MM.1S (cell line): ENCODE data around the gene FOXA2.

Experiments
- DNase-seq: peaks from one replicate; pipeline ENCODE4 v3.0.0-alpha.2; 2015
- H2AFZ ChIP-seq: fragments of 300-600 bp; sonication (generic); 2 replicates; pipeline ENCODE4 v1.6.0; 2016; ENCODE audit warnings: antibody characterized with exemption, low read length
- H3F3A ChIP-seq: fragments of 300-600 bp; sonication (generic); 2 replicates; pipeline ENCODE4 v1.6.1; 2016; ENCODE audit warnings: mild to moderate bottlenecking, antibody characterized with exemption, low read length, moderate library complexity, mixed read lengths; ENCODE audit not compliant: insufficient read depth
- H3K27ac ChIP-seq: fragments of 300-600 bp; sonication (generic); 2 replicates; pipeline ENCODE4 v1.5.1; 2016; ENCODE audit warnings: mild to moderate bottlenecking, low read length
- H3K27me3 ChIP-seq: fragments of 300-600 bp; sonication (generic); replicated peaks from 2 replicates; pipeline ENCODE4 v1.6.0; 2016; ENCODE audit warnings: low read length; ENCODE audit not compliant: insufficient read depth
- H3K36me3 ChIP-seq: fragments of 300-600 bp; sonication (generic); replicated peaks from 2 replicates; pipeline ENCODE4 v1.6.1; 2016; ENCODE audit warnings: mild to moderate bottlenecking, low read length, mixed read lengths; ENCODE audit not compliant: insufficient read depth
- H3K4me1 ChIP-seq: fragments of 300-600 bp; sonication (generic); 2 replicates; pipeline ENCODE4 v1.6.1; 2016; ENCODE audit warnings: low read length, mixed read lengths
- H3K4me2 ChIP-seq: fragments of 300-600 bp; sonication (generic); 2 replicates; pipeline ENCODE4 v1.6.0; 2016; ENCODE audit warnings: low read depth, low read length
- H3K4me3 ChIP-seq: fragments of 300-600 bp; sonication (generic); 2 replicates; pipeline ENCODE4 v1.5.1; 2016; ENCODE audit warnings: low read length, mixed read lengths
- H3K79me2 ChIP-seq: fragments of 300-600 bp; sonication (generic); 2 replicates; pipeline ENCODE4 v1.6.1; 2016; ENCODE audit warnings: mixed run types, low read length, mixed read lengths
- H3K9ac ChIP-seq: fragments of 300-600 bp; sonication (generic); 2 replicates; pipeline ENCODE4 v1.6.1; 2016; ENCODE audit warnings: low read length, mixed read lengths
- H3K9me2 ChIP-seq: fragments of 300-600 bp; sonication (generic); replicated peaks from 2 replicates; pipeline ENCODE4 v1.6.1; 2016; ENCODE audit warnings: mild to moderate bottlenecking, low read length, mixed read lengths; ENCODE audit not compliant: insufficient read depth
- H3K9me3 ChIP-seq: fragments of 300-600 bp; sonication (generic); replicated peaks from 2 replicates; pipeline ENCODE4 v1.6.1; 2016; ENCODE audit warnings: mild to moderate bottlenecking, low read length, mixed read lengths; ENCODE audit not compliant: insufficient read depth
- H4K20me1 ChIP-seq: fragments of 300-600 bp; sonication (generic); 2 replicates; pipeline ENCODE4 v1.6.1; 2016; ENCODE audit warnings: mild to moderate bottlenecking, low read length, moderate library complexity, mixed read lengths; ENCODE audit not compliant: insufficient read depth
- EZH2 ChIP-seq: fragments of 300-600 bp; sonication (generic); optimal IDR thresholded peaks from 2 replicates; pipeline ENCODE3; 2017; ENCODE audit warnings: low read depth, mild to moderate bottlenecking, antibody characterized with exemption, low read length, mixed read lengths
- EZH2phosphoT487 ChIP-seq: fragments of 300-600 bp; sonication (generic); IDR thresholded peaks from 2 replicates; pipeline ENCODE4 v1.6.1; 2018; ENCODE audit warnings: antibody characterized with exemption, low read length
- TF ChIP-seq, protein P1 (sequence below): fragments of 300-600 bp; sonication (generic); IDR thresholded peaks from 2 replicates; pipeline ENCODE4 v1.5.1; 2016; ENCODE audit warnings: antibody characterized with exemption, low read length, mixed read lengths

The FOXA2 gene

DNA sequence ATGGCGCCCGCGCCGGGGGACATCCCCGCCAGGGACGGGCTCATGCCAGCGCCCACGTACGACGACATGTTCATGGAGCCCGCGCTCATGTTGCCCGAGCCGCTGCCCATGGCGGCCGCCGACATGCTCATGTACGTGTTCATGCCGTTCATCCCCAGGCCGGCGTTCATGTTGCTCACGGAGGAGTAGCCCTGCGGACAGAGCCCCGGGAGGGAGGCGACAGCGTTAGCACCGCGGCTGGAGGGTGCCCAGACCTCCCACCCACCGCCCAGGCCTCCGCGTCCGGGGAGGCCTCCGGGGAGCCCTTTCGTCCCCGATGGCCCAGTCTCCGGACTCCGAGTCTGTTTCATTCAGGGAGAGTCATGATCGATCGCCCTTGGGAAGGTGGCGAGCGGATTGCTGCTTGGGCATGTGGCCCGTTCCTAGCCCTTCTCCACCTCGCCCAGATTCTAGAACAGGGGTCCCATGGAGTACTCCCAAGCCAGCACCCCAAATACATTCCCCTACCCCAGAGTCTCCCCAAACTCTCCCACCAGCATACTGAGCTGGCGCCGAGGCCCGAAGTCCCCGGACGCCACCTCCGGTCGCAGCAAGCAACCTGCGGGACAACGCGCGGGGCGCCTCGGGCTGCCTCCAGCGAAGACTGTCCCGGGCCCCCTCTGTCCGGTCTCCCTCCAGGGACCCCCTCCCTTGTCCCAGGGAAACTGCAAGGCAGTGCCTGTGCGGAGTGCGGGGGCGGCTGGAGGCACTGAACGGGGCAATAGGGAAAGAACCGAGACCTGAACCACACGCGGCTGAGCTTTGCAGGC lies 1.2 kb downstream of the FOXA2 start:
- no peak overlapping the region for H3K9ac ChIP-seq
- no peaks in the 10 kb centered on the region for H3F3A ChIP-seq
- no peaks in the 10 kb centered on the region for H3K27me3 ChIP-seq
- H3K9me3 ChIP-seq: no peaks in the 10 kb centered on the region
- no peak overlapping the region for H3K4me2 ChIP-seq
- no peaks in the 10 kb centered on the region for H3K36me3 ChIP-seq
- H2AFZ ChIP-seq: no peak overlapping the region
- H4K20me1 ChIP-seq: no peaks in the 10 kb centered on the region
- TF ChIP-seq EZH2phosphoT487 (no peak), EZH2 (no peak)
- TF ChIP-seq, protein P1, sequence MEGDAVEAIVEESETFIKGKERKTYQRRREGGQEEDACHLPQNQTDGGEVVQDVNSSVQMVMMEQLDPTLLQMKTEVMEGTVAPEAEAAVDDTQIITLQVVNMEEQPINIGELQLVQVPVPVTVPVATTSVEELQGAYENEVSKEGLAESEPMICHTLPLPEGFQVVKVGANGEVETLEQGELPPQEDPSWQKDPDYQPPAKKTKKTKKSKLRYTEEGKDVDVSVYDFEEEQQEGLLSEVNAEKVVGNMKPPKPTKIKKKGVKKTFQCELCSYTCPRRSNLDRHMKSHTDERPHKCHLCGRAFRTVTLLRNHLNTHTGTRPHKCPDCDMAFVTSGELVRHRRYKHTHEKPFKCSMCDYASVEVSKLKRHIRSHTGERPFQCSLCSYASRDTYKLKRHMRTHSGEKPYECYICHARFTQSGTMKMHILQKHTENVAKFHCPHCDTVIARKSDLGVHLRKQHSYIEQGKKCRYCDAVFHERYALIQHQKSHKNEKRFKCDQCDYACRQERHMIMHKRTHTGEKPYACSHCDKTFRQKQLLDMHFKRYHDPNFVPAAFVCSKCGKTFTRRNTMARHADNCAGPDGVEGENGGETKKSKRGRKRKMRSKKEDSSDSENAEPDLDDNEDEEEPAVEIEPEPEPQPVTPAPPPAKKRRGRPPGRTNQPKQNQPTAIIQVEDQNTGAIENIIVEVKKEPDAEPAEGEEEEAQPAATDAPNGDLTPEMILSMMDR: no peak
- H3K79me2 ChIP-seq: no peaks in the 10 kb centered on the region
- H3K4me3 ChIP-seq: no peak overlapping the region
- DNase-seq: no peak
- H3K4me1 ChIP-seq: no peaks in the 10 kb centered on the region
- no peaks in the 10 kb centered on the region for H3K9me2 ChIP-seq
- no peak overlapping the region for H3K27ac ChIP-seq

DNA sequence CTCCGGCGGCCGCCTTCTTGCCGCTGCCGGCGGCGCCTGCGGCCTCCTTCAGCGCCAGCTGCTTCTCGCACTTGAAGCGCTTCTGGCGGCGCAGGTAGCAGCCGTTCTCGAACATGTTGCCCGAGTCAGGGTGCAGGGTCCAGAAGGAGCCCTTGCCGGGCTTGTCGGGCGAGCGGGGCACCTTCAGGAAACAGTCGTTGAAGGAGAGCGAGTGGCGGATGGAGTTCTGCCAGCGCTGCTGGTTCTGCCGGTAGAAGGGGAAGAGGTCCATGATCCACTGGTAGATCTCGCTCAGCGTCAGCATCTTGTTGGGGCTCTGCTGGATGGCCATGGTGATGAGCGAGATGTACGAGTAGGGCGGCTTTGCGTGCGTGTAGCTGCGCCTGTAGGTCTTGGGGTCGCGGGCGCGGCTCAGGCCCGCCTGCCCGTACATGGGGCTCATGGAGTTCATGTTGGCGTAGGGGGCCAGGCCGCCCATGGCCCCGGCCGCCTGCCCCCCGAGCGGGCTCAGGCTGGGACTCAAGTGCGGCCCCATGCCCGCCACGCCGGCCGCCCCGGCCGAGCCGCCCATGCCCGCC lies 1.9 kb downstream of the FOXA2 start:
- no peak overlapping the region for H2AFZ ChIP-seq
- no peaks in the 10 kb centered on the region for H3K9me2 ChIP-seq
- no peaks in the 10 kb centered on the region for H3K4me1 ChIP-seq
- H3K27me3 ChIP-seq: no peaks in the 10 kb centered on the region
- H3K36me3 ChIP-seq: no peaks in the 10 kb centered on the region
- DNase-seq: no peak
- no peaks in the 10 kb centered on the region for H3K79me2 ChIP-seq
- no peaks in the 10 kb centered on the region for H4K20me1 ChIP-seq
- no peak overlapping the region for H3K4me2 ChIP-seq
- no peak overlapping the region for H3K27ac ChIP-seq
- TF ChIP-seq EZH2phosphoT487: no peak
- TF ChIP-seq EZH2: no peak
- TF ChIP-seq, protein P1: no peak
- no peak overlapping the region for H3K4me3 ChIP-seq
- no peak overlapping the region for H3K9ac ChIP-seq
- H3K9me3 ChIP-seq: no peaks in the 10 kb centered on the region
- H3F3A ChIP-seq: no peaks in the 10 kb centered on the region

DNA sequence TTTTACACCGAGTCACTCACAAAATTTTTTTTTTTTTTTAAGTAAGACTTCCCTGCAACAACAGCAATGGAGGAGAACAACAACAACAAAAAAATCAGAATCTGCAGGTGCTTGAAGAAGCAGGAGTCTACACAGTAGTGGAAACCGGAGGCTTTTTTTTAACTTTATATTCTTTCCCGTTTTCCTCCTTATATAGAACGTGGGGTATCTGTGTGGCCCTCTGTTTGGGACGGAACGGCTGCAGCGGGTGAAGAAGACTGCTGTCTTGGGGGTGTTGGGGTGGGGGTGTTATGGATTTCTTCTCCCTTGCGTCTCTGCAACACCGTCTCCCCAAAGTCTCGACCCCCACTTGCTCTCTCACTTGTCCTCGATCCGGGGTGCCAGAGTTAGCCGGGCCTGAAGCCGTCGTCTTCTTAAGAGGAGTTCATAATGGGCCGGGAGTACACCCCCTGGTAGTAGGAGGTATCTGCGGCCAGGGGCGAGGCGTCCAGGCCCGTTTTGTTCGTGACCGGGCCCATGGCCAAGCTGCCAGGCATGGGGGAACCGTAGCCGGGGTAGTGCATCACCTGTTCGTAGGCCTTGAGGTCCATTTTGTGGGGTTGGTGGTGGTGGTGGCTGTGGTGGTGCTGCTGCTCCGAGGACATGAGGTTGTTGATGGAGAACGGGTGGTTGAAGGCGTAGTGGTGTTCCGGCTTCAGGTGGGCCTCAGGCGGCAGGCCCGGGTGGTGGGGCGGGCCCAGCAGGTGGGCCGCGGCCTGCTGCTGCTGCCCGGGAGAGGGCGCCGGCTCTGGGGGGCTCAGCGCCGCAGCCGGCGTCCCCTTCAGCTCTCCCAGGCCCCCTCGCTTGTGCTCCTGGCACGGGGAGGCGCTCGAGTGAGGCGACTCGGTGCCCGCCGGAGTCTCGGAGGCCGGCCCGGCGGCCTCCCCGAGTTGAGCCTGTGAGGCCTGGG lies 2.7 kb downstream of the FOXA2 start:
- no peaks in the 10 kb centered on the region for H3K9me3 ChIP-seq
- H3K36me3 ChIP-seq: no peaks in the 10 kb centered on the region
- H3K27me3 ChIP-seq: no peaks in the 10 kb centered on the region
- no peak overlapping the region for H3K4me3 ChIP-seq
- no peaks in the 10 kb centered on the region for H3F3A ChIP-seq
- H3K9ac ChIP-seq: no peak overlapping the region
- H3K9me2 ChIP-seq: no peaks in the 10 kb centered on the region
- H3K27ac ChIP-seq: no peak overlapping the region
- no peak overlapping the region for H2AFZ ChIP-seq
- H3K4me1 ChIP-seq: no peaks in the 10 kb centered on the region
- H3K79me2 ChIP-seq: no peaks in the 10 kb centered on the region
- TF ChIP-seq EZH2 (no peak), EZH2phosphoT487 (no peak)
- TF ChIP-seq, protein P1: no peak
- H4K20me1 ChIP-seq: no peaks in the 10 kb centered on the region
- no peak overlapping the region for H3K4me2 ChIP-seq
- no peak for DNase-seq
